ENCODE results near the gene KLHL28. TPM values are rescaled to one million over a fixed set of nuclear protein-coding genes. Genes with fewer than 3 reads are reported as not detected.

Gene KLHL28
- total RNA-seq, 1 experiment from 2014 or later = 0.53 TPM

DNA sequence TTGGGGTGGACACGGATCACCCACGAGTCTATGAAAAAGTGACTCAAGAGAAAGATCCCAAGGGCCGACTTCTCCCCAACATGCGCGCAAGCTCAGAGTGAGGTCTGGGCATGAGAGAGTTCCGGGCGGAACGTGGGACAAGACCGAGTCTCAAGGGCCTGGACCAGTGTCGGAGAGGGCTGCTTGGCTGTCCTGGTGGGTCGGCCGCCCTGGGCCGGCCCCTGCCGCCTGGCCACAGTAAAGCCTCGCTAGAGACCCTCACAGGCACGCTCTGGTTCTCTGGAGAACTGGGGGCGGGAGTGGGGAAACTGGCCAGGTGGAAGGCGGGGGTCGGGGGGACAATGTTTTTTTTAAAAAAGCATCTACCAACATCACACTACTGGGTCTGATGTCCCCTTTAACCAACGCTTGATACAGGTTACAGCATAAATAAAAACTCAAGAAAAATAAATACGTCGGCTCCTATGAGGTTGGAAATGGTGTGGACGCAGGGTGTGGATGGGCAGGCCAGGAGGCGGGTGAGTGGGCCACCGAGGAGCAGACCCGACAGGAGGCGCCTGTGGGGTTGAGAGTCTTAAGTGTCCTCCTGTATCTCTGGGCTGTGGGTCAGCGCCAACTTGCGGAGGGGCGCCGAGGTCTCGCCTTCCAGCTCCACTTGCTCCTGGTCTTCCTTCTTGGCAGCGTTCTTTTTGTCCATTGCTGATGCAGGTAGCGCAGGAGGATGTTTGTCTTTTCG lies 74.7 kb downstream of the KLHL28 start:
- no peak for DNase-seq
- Histone ChIP-seq H3K36me3 (no peaks in the 10 kb centered on the region), H3K27me3 (no peaks in the 10 kb centered on the region), H3K9me3 (no peaks in the 10 kb centered on the region), H3K4me3 (no peak overlapping the region)

DNA sequence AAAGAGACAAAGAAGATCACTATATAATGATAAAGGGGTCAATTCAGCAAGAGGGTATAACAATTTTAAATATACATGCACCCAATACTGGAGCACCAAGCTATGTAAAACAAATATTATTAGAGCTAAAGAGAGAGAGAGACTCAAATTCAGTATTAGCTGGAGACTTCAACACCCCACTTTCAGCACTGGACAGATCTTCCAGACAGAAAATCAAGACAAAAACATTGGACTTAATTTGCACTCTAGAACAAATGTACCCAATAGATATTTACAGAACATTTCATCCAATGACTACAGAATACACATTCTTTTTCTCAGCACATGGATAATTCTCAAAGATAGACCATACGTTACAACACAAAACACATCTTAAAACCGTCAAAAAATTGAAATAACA lies 81.0 kb downstream of the KLHL28 start:
- H3K36me3 ChIP-seq = no peaks in the 10 kb centered on the region
- no peaks in the 10 kb centered on the region for H3K27me3 ChIP-seq
- no peaks in the 10 kb centered on the region for H3K9me3 ChIP-seq
- H3K4me3 ChIP-seq = no peak overlapping the region
- no peak for DNase-seq

Other genes starting within 250 kb of the KLHL28 start
- gene TOGARAM1, start 243 bp upstream of the KLHL28 start, total RNA-seq (2014; rRNA removed; shearing (Covaris generic); ENCODE audit: low replicate concordance) = 1.2 and 3.4 TPM in 2 replicates
- 9.3 and 29.0 TPM in 2 replicates for gene PRPF39, start 122.2 kb upstream of the KLHL28 start, total RNA-seq (2014; rRNA removed; shearing (Covaris generic); ENCODE audit: low replicate concordance)
- gene FKBP3, start 172.5 kb upstream of the KLHL28 start, total RNA-seq (2014; rRNA removed; shearing (Covaris generic); ENCODE audit: low replicate concordance) = 22.4 and 49.9 TPM in 2 replicates
- 2.2 and 6.1 TPM in 2 replicates for gene FANCM, start 174.0 kb upstream of the KLHL28 start, total RNA-seq (2014; rRNA removed; shearing (Covaris generic); ENCODE audit: low replicate concordance)